ENCODE measurements around the gene HOXC10.

DNA sequence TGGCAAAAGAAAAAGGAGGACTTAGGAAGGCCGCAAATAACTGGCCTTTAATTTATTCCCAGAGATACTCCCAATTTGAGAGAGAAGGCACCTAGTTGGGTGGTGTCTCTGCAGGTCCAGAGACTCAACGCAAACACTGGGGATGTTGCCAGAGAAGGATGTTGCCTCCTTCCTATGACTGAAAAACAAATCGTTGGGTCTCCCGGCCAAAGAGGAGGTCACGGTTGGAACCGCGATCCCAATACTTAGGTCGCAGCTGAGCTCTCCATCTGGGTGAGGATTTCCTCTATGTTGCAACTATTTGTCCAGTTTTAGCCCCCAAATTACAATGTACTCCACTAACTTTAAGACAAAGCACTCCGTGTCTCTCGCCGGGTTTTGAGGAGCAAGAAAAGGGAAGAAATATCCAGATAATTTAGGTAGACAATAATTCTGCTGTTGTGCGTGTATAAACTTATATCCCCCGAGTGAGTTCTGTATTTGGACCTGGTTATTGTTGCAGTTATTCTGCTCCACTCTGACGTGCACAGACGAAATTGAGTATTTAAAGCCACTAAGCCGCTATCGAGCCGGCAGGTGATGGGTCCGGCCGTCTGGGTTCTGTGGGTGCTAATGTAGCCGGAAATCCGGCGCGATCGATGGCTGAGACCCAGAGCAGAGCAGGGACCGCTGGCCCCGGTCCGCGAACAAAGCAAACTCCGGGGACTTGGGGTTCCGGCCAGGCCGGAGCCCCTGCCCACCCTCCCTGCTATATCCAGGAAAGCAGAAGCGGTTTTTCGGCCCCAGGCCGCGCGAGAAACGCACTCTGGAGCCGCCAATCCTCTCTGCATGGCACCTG, 24.5 kb upstream of the HOXC10 start:
- TF ChIP-seq, protein P1, sequence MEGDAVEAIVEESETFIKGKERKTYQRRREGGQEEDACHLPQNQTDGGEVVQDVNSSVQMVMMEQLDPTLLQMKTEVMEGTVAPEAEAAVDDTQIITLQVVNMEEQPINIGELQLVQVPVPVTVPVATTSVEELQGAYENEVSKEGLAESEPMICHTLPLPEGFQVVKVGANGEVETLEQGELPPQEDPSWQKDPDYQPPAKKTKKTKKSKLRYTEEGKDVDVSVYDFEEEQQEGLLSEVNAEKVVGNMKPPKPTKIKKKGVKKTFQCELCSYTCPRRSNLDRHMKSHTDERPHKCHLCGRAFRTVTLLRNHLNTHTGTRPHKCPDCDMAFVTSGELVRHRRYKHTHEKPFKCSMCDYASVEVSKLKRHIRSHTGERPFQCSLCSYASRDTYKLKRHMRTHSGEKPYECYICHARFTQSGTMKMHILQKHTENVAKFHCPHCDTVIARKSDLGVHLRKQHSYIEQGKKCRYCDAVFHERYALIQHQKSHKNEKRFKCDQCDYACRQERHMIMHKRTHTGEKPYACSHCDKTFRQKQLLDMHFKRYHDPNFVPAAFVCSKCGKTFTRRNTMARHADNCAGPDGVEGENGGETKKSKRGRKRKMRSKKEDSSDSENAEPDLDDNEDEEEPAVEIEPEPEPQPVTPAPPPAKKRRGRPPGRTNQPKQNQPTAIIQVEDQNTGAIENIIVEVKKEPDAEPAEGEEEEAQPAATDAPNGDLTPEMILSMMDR (IDR thresholded peaks at IDR 0.05; ENCODE audit: extremely low read depth in 1 of 2, insufficient read depth in 1 of 2, low read depth in 1 of 2, low read length in 2 of 2) = no peak
- TF ChIP-seq EZH2 (IDR thresholded peaks at IDR 0.05; ENCODE audit: borderline replicate concordance, low read depth, low read length, severe bottlenecking) (peak; percentile 88), POLR2A (IDR thresholded peaks at IDR 0.05; ENCODE audit: low read depth, low read length) (no peak)
- TF ChIP-seq, protein P2, sequence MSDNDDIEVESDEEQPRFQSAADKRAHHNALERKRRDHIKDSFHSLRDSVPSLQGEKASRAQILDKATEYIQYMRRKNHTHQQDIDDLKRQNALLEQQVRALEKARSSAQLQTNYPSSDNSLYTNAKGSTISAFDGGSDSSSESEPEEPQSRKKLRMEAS (IDR thresholded peaks at IDR 0.05; ENCODE audit: insufficient read depth, insufficient read length) = no peak

Data from endothelial cell of umbilical vein (primary cell).